Right atrium auricular region (tissue), 2 donors: ENCODE measurements around the gene SELPLG. TPM values are rescaled to one million over a fixed set of nuclear protein-coding genes. Genes with fewer than 3 reads are reported as not detected.

Experiments
- DNase-seq: peaks from one replicate; pipeline ENCODE4 v3.0.0-alpha.2; 2019; ENCODE audit warnings: low spot score
- H3K27ac ChIP-seq, 2 donors: fragments of 200-600 bp; sonication (generic); 1 replicate in 1 of 2; 2 replicates in 1 of 2; pipeline ENCODE4 v1.5.1; 2016 to 2019
- H3K27me3 ChIP-seq, 2 donors: fragments of 200-600 bp; sonication (generic); one replicate each; pipeline versions ENCODE4 v1.5.1 to v1.6.0; 2017 to 2019
- H3K36me3 ChIP-seq: fragments of 200-600 bp; sonication (generic); one replicate; pipeline ENCODE4 v1.5.1; 2016
- H3K4me1 ChIP-seq, 2 donors: fragments of 200-600 bp; sonication (generic); one replicate each; pipeline versions ENCODE4 v1.5.1 to v1.6.0; 2017 to 2019
- H3K4me3 ChIP-seq, 2 donors: fragments of 200-600 bp; sonication (generic); 1 replicate in 1 of 2; 2 replicates in 1 of 2; pipeline ENCODE4 v1.5.1; 2017 to 2019; ENCODE audit warnings: mild to moderate bottlenecking in 1 of 2, moderate library complexity in 1 of 2
- H3K9me3 ChIP-seq, 2 donors: fragments of 200-600 bp; sonication (generic); one replicate each; pipeline ENCODE4 v1.5.1; 2019
- total RNA-seq, 2 donors: library from RNA; depleted of rRNA; stranded (reverse); fragments of >200 nt; gene quantifications; one replicate each; pipeline ENCODE4 v1.1.0, GENCODE V29; 2016
- TF ChIP-seq, protein P1 (sequence below), 2 donors: fragments of 200-600 bp; sonication (generic); IDR thresholded peaks; one replicate each; pipeline ENCODE4 v1.5.1; 2019; ENCODE audit warnings: antibody characterized with exemption in 2 of 2

SELPLG gene
- total RNA-seq, 2 donors from 2014 or later = 3.7 to 7.7 TPM

DNA sequence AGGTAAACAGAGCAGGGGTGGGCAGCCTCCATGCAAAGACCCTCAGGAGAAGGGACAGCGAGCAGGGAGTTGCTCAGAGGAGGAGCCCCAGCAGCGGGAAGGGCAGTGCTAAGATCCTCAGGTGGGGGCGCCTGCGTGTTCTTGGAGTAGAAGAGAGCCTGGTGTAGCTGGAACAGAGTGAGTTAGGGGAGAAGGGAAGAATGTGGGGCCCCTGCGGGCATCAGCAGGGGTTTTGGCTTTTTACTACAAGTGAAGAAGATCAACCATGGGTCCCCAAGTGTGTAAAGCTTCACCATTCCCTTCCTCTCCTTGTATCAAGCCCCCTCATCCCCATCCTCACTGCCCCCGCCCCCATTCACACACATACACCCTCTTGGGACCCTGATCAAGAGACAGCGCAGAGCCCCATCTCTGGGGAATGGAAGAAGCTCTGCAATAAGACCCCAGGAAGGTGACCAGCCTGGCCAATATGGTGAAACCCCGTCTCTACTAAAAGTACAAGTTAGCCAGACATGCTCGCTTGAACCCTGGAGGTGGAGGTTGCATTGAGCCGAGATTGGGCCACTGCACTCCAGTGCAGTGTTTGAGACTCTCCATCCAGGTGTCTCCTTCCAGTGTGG lies 25.6 kb downstream of the SELPLG start:
- Histone ChIP-seq H3K27me3 (no peaks in the 10 kb centered on the region), H3K9me3 (no peaks in the 10 kb centered on the region), H3K4me3 (no peak overlapping the region), H3K36me3 (no peaks in the 10 kb centered on the region), H3K27ac (no peak overlapping the region), H3K4me1 (peaks cover 0 to 12% of the 10 kb centered on the region in 2 donors)
- TF ChIP-seq, protein P1, sequence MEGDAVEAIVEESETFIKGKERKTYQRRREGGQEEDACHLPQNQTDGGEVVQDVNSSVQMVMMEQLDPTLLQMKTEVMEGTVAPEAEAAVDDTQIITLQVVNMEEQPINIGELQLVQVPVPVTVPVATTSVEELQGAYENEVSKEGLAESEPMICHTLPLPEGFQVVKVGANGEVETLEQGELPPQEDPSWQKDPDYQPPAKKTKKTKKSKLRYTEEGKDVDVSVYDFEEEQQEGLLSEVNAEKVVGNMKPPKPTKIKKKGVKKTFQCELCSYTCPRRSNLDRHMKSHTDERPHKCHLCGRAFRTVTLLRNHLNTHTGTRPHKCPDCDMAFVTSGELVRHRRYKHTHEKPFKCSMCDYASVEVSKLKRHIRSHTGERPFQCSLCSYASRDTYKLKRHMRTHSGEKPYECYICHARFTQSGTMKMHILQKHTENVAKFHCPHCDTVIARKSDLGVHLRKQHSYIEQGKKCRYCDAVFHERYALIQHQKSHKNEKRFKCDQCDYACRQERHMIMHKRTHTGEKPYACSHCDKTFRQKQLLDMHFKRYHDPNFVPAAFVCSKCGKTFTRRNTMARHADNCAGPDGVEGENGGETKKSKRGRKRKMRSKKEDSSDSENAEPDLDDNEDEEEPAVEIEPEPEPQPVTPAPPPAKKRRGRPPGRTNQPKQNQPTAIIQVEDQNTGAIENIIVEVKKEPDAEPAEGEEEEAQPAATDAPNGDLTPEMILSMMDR (IDR thresholded peaks at IDR 0.05) = no peak
- no peak for DNase-seq

DNA sequence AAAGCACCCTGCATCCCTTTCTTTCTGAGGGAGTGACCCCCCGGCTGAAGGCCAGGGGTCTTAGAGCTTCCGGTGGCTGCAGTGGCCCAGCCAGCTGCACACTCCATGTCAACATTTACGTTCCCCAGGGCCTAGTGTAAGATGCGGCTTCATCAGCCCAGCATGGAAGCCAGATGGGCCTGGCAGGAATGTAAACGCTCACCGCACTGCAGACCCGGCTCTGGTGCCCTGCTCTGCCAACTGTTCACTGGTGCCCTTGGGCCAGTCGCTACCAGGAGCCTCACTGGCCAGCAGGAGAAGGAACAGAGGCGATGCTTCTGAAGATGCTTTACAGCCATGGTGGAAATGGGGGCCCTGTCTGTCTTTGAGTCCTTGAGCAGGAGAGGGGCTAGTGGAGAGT lies 27.2 kb downstream of the SELPLG start:
- Histone ChIP-seq H3K27ac (no peak overlapping the region), H3K27me3 (no peaks in the 10 kb centered on the region), H3K4me3 (no peak overlapping the region), H3K4me1 (peaks cover 0 to 12% of the 10 kb centered on the region in 2 donors), H3K9me3 (no peaks in the 10 kb centered on the region), H3K36me3 (no peaks in the 10 kb centered on the region)
- TF ChIP-seq, protein P1 (IDR thresholded peaks at IDR 0.05) = no peak
- DNase-seq = no peak

DNA sequence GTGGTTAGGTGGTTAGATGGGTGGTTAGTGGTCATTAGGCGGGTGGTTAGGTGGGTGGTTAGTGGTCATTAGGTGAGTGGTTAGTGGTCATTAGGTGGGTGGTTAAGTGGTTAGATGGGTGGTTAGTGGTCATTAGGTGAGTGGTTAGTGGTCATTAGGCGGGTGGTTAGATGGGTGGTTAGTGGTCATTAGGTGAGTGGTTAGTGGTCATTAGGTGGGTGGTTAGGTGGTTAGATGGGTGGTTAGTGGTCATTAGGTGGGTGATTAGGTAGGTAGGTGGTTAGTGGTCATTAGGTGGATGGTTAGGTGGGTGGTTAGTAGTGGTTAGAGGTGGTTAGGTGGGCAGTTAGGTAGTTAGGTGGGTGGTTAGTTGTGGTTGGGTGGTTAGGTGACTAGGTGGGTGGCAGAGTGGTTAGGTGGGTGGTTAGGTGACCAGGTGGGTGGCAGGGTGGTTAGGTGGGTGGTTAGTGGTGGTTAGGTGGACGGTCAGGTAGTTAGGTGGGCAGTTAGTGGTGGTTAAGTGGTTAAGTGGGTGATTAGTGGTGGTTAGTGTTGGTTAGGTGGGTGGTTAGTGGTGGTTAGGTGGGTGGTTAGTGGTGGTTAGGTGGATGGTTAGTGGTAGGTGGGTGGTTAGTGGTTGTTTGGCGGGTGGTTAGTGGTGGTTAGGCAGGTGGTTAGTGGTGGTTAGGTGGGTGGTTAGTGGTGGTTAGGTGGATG lies 27.8 kb downstream of the SELPLG start:
- DNase-seq = no peak
- no peak overlapping the region for H3K27ac ChIP-seq
- TF ChIP-seq, protein P1 (IDR thresholded peaks at IDR 0.05) = no peak
- peaks cover 0 to 12% of the 10 kb centered on the region in 2 donors for H3K4me1 ChIP-seq
- no peaks in the 10 kb centered on the region for H3K27me3 ChIP-seq
- H3K36me3 ChIP-seq = no peaks in the 10 kb centered on the region
- H3K4me3 ChIP-seq = no peak overlapping the region
- H3K9me3 ChIP-seq = no peaks in the 10 kb centered on the region

DNA sequence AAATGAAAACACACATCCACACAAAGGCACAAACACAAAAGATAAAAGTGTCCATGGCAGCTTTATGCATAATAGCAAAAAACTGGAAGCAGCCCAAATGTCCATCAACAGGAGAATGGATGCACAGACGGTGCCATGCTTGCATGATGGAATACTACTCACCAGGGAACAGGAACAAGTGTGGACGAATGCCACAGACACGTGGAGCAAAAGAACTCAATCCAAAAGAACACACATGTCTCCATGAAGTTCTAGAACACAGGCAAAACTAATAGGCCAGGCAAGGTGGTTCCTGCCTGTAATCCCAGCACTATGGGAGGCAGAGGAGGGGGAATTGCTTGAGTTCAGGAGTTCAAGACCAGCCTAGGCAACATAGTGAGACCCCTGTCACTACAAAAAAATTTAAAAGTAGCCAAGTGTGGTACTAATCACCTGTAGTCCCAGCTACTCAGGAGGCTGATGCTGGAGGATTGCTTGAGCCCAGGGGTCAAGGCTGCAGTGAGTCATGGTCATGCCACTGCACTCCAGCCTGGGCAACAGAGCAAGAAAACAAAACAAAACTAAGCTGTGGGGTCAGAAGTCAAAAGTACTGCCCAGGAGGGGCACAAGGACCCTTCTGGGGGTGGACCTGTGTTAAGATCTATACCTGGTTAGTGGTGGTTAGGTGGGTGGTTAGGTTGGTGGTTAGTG lies 28.5 kb downstream of the SELPLG start:
- Histone ChIP-seq H3K27me3 (no peaks in the 10 kb centered on the region), H3K4me3 (no peak overlapping the region), H3K4me1 (peaks cover 0 to 11% of the 10 kb centered on the region in 2 donors), H3K36me3 (no peaks in the 10 kb centered on the region), H3K27ac (no peak overlapping the region), H3K9me3 (no peaks in the 10 kb centered on the region)
- no peak for DNase-seq
- TF ChIP-seq, protein P1 (IDR thresholded peaks at IDR 0.05) = no peak

DNA sequence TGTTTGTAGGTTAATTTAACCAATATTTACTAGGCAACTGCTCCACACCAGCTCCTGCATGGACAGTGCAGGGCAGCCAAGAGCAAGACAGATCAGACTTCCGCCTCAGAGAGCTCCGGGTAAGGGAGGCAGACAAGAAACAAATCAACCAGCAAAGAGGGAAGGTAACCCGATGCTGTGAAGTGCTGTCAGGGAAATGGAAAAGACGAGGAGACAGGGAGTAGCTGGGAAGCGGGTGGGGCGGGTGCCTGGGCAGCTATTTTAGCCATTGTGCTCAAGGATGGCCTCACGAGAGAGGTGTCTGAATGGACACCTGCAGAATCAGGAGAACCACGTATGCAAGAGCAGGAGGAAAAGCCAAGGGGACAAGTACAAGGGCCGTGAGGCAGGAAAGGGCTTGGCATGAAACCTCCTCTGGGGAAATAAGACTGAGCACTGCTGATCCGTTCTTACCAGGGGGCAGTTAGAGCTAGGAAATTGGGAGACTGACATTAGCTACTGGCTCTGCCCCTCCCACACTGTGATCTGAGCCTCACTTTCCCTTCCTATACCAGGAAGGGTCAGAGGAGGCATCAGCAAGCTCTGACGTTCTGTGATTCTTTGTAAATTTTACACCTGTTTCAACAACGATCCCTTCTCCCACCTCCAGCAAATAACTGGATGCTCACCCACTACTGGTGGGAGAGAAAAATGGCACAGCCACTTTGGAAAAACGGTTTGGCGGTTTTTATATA lies 29.3 kb downstream of the SELPLG start:
- Histone ChIP-seq H3K27me3 (no peaks in the 10 kb centered on the region), H3K27ac (no peak overlapping the region), H3K9me3 (no peaks in the 10 kb centered on the region), H3K4me3 (no peak overlapping the region), H3K36me3 (no peaks in the 10 kb centered on the region), H3K4me1 (peaks cover 0 to 3% of the 10 kb centered on the region in 2 donors)
- TF ChIP-seq, protein P1 (IDR thresholded peaks at IDR 0.05) = no peak
- DNase-seq = no peak
